HG02943 (cell line): Measurements from ENCODE around the gene SULT1C4.
"Not testable (repeated sequence)": the region's sequence is repeated elsewhere in the genome, so short reads cannot be mapped to it uniquely, and the experiment has no call there.

Experiments
- ATAC-seq: cut with Tn5 transposase; IDR thresholded peaks from one replicate; pipeline ENCODE4 v1.9.1; 2021; ENCODE audit warnings: mild to moderate bottlenecking, low read depth, moderate library complexity; ENCODE audit not compliant: unreplicated experiment

The SULT1C4 gene

DNA sequence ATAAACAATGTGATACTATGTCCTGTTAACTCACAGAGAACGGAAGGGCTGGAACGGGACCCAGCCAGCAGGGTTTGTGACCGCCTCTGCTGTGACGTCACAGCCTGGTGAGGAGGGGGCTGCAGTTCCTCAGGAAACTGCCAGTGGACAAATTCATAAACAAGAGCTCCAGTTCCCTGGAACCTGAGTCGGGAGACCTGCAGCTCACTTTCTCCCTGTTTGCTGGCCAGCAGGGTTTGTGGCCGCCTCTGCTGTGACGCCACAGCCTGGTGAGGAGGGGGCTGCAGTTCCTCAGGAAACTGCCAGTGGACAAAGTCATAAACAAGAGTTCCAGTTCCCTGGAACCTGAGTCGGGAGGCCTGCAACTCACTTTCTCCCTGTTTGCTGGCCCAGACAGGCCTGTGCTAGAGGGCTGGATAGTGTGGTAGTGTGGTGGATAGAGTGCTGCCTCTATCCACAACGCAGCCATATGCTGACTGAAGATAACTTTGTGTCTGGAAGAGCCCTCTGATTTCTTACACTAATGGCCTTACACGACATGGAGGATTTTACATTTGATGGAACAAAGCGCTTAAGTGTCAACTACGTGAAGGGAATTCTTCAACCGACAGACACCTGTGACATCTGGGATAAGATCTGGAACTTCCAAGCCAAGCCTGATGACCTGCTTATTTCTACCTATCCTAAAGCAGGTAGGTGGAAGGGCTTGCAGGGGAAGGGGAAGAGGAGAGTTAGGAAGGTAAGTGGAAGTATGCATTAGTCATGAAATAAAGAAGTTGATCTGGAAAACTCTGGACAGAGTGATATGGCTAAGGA is at the start of gene SULT1C4:
TSS of gene SULT1C4 (plus strand) at position 140 of the 816 bp plus-strand sequence. CDS start at position 524, 384 bp downstream.
- ATAC-seq, result no peak

DNA sequence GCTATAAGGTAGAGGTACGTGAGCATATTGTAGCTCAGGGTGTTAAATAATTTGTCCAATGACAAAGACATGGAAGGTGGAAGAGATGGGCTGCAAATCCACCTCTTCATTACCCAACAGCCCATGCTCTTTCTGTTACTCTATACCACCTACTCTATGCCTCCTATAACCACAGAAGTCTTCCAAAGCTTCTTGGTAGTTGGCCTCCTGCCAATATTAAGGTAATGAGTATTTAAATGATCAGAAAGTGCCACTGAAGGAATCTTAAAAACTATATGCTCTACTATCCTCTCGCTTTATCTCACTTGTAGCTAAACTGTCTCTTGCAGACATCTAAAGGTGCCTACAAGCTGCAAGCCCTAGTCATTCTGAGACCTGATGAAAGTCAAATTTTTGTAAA is 48.0 kb upstream of the SULT1C4 start:
- ATAC-seq, result no peak

GRCh38 chr2:108330979-108331378 is 46.8 kb upstream of the SULT1C4 start:
- ATAC-seq, result no peak

DNA sequence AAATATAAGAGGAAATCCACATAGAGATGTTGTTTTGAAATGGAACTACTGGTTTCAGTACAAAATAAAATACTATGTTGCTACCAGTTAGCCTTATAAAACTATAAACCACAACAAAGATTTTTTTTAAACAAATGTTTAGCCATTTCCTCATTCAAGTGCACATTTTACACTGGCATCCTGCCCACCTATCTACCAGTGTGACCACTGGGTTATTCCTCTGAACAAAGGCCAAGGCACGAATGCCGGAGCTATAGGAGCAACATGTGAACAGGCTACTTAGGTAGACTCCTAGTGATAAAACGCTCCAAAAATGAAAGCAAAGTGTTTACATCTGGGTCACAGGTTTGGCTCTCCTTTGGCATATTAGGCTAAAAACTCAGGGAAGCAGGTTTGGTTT is 31.8 kb upstream of the SULT1C4 start:
- ATAC-seq, result no peak

DNA sequence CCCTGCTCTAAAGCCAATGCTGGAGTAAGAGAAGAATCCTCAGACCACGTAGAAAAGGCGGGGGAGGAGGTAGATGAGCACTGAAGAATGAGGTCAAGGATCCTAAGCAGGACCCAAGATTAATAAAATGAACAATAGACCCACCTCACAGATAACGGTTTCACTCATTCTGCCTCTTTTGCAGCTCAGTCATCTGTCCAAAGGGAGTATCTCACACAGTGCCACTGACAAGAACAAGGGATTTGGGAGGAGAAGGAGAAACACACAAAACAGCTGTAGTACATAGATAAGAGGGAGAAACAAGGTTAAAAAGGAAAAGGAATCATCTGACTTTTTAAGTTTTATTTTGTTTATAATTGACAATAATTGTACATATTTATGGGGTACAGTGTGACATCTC is 30.9 kb upstream of the SULT1C4 start:
- ATAC-seq, result no peak

DNA sequence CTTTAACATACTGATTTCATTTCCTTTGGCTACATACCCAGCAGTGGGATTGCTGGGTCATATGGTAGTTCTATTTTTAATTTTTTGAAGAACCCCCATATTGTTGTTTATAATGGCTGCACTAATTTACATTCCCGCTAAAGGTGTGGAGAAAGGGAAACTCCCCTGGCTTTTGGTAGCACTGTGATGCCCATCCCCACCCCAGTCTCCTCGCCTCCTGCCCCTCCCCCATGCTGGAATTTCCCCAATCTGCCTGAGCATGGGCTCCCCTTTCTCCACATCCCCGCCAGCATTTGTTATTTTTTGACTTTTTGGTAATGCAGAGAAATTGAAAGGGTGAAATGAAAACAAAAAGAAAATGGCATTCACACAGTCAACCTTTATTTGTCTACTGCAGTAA is 30.0 kb upstream of the SULT1C4 start:
- ATAC-seq, result no peak

- no peak for ATAC-seq
Observed at GRCh38 chr2:108348816-108349570, 28.8 kb upstream of the SULT1C4 start.

DNA sequence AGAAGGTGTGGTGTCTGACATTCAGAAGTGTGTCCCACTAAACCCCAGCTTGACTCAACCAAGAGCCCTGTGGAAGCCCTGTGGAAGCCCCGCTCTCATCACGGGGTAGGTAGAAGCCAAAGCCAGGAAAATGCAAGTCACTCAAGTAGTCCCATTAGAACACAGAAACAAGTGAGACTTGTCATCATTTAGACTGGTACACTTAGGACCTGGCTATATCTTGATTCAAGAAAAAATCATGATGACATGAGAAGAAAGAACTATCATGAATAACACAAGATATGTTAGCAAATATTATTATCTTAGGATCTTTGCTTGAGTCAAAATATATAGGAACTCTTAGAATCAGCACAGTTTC is 28.2 kb upstream of the SULT1C4 start:
- no peak for ATAC-seq

DNA sequence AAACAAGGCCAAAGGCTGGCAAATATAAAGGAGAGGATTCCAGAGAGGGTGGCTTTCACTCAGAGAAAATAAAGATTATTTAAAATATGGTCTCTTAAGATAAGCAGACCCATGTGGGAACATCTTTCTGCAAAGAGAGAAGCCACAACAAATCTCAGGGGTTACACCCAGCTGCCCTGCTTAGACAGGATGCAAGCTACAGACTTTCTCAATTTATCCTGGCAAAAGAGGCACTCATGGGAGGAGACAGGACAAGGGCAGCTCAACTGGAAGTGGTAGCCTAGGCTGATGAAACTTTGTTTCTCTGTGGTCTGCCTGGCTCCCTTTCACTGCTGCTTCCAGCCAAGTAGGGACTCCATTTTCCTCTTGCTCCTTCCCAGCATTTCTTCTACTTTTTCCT is 25.9 kb upstream of the SULT1C4 start:
- ATAC-seq, result no peak

DNA sequence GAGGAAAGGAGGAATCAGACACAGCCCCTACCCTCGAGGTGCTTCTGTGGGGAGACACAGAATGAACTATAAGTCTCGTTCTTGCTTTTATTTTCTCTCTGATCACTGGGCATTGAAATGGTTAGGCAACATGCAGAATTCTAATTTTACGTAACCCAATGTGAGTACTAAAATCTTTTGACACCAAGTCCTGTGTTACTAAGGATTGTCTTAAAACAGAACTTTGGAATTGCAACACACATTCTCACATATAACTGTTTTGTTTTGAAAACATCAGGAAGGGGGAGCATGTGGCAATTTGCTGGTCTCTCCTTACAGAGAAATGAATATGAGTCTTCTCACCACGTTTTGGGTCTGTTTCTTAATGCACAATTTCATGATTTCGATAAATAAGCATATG is 23.6 kb upstream of the SULT1C4 start:
- no peak for ATAC-seq

GRCh38 chr2:108355906-108356734 is 21.6 kb upstream of the SULT1C4 start:
- no peak for ATAC-seq

DNA sequence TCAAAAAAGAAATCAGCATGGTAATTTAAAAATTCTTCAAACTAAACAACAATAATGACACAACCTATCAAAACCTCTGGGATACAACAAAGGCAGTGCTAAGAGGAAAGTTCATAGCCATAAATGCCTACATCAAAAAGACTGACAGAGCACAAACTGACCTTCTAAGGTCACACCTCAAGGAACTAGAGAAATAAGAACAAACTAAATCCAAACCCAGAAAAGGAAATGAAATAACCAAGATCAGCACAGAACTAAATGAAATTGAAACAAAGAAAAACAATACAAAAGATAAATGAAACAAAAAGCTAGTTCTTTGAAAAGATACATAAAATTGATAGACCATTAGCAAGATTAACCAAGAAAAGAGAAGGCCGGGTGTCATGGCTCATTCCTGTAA is 18.4 kb upstream of the SULT1C4 start:
- ATAC-seq, result not testable (repeated sequence)

DNA sequence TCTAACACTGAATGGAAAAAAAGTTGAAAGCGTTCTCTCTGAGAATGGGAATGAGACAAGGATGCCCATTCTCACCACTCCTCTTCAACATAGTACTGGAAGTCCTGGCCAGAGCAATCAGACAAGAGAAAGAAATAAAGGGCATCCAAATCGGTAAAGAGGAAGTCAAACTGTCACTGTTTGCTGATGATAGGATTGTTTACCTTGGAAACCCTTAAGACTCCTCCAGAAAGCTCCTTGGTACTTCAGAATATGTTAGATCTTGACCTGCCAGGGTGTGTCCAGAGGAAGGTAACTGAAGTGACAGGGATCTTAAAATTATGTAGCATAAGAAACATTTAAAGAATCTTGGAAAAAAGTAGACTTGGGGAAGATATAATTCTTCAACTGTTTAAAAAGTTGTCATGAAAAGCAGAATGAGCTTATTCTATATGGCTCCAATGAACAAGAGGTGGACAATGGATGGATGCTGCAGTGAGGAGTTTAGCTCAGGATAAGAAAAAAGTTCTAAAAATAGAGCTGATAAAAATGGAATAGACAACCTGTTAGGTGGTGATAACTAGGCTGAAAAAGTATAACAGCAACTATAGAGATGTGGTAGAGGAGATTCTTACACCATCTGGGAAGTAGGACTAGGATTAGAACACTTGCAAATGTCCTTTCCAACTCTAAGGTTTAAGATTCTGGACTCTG is 16.8 kb upstream of the SULT1C4 start:
- ATAC-seq, result no peak

DNA sequence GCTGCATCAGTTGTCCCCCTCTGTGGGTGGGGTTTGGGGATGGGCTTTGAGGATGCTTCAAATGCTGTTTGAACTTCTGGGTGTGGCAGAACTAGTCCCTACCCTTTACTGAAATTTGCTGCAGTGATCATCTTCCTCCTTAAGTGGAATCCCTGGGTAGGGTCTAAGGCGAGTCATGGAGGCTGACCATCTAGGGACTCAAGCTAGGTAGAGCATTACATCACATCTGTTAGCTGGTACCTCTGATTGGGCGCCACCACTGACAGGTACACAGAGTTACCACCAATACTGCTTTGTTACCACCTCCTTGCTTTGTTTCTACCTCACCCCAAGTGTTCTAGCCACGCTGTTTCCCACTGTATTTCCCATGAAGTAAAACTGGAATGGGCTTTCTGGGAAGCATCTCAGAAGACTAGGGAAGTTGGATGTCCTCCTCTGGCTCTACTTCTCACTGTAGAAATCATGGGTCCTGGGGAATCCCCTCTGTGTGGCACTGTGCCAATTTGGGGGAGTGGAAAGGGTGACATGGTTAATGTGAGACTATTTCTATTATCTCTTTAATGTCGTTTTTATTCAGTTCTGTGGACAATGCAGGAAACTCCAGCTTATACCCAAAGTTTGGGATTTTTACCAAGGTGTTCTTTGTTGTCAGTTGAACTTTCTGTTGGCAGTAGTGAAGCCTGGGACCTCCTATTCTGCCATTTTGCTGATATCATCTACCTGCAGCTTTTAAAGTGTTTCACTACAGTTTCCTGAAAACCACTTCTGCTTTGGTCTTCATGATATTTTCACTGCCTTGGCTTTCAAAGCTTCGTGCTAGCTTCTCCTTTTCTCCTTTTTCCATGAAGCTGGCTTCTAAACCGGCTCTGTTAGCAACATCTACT is 14.5 kb upstream of the SULT1C4 start:
- ATAC-seq, result no peak

- no peak for ATAC-seq
Observed at GRCh38 chr2:108363908-108364225, 13.9 kb upstream of the SULT1C4 start.

GRCh38 chr2:108364676-108365297 is 13.0 kb upstream of the SULT1C4 start:
- no peak for ATAC-seq

GRCh38 chr2:108365656-108366055 is 12.1 kb upstream of the SULT1C4 start:
- ATAC-seq, result no peak

DNA sequence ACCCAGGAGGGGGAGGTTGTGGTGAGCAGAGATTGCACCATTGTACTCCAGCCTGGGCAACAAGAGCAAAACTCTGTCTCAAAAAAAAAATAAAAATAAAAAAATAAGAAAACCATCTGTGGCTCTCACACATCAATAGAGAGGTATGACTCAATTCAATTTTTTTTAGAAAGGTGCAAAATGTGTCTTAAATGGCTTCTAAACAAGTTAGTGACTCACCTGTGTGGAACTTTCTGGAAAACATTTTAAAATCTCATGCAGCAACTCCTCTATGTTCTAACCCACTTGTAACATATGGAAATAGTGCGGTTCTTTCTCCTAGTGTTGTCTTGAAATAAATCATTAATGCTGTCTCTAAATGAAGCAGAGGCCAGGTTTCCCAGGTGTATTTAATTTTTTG is 10.7 kb upstream of the SULT1C4 start:
- ATAC-seq, result no peak

- no peak for ATAC-seq
Observed at GRCh38 chr2:108367561-108368175, 10.1 kb upstream of the SULT1C4 start.
